NCI-H146 treated with DMSO at 0.1 percent for 48 hours (cell line): ENCODE measurements around the gene SLC25A34.

Experiments
- DNase-seq: peaks from one replicate; lab custom pipeline; 2025; ENCODE audit not compliant: unreplicated experiment; lab: John Stamatoyannopoulos, UW

SLC25A34 gene

DNA sequence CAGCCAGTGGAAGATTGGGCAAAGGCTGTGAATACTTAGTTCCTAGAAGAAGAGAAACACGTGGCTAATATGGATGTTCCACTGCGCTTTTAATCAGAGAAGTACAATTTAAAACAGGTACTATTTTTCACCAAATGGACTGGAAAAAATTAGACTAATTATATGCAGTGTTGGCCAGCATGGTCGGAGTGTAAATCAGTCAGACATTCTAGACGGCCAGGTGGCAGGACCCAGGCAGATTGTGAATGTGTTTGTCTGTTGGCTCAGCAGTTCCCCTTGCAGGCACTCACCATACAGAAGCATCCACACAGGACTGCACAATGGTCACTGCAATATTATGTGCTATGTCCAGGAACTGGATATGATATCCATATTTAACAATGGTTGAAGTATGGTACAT, 23.9 kb upstream of the SLC25A34 start:
- DNase-seq: no peak

DNA sequence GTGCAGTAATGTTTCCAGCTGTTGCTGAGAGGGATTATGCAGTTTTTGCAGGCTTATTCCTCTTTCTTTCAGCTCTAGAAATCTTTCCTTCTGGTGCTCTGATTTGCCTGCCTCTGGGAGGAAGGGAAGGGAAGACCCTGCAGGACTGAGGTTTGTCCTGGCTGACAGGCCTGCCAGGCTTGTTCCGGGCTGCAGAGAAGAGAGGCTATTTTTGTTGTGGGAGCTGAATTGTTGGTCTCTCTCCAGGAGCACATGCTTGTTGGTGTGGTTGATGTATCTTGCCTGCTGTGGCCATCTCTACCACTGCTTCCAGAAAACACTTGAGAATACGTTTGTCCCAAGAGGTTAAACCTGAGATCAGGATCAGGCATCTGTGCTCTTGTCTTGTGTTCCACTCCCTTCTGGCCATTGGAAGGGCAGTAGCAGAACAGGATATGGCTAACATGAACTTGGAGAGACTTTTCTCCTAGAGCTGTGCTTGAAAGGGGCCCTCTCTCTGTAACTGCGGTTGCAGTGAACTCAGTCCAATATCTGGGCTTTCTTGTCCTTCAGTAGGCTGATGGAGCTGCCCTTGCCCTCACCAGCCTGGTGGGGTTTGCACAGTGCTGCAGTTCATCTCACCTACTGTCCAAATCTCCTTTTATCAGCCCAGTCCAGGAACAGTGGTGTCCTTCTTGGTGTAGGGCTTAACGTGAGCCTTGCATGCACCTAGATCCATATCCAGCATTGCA, 21.5 kb upstream of the SLC25A34 start:
- no peak for DNase-seq

DNA sequence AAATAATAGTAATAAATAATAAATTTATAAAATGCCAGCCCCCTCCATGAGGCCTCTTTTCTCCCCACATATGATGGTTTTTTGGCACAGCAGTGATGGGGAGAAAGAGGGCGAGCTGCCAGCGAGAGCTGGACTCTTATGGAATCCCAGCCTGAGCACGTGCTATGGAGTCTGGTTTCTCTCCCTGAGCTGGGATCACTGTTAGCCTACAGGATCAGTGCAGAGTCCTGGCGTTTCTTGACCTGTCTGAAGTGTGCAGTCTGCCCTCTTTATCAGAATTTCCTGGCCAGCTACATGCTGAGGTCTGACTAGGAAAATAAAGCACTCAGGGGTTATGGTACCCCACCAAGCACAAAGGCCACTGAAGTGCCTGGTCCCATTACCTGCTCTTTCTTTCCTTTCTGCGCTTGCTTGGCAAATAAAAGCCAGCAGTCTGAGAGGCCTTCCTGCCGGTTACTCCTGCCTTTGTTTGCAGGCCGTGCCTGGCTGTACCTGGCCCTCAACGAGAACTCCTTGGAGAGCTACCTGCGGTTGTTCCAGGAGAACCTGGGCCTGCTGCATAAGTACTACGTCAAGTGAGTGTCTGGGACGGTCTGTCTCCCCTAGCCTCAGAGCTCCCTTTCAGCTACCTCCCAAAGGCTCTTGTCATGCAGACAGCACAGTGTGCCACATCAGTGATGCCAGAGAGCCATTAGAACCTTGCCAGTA, 18.5 kb upstream of the SLC25A34 start:
- no peak for DNase-seq

DNA sequence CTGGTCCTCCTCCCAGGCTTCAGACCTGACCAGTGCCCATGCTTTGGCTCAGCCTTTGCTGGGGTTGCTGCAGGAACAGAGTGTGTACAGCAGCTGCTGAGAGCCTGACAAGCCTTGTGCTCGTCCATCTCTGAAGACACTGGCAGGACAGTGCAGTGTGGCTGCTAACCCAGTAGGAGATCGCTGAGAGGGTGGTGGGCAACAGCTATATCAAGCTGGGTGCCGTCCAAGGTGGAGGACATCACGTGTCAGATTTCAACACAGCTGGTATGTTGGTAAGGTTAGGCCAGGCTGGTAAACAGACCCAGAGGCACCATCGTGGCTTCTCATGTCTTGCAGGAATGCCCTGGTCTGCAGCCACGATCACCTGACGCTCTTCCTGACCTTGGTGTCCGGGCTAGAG, 17.9 kb upstream of the SLC25A34 start:
- no peak for DNase-seq

DNA sequence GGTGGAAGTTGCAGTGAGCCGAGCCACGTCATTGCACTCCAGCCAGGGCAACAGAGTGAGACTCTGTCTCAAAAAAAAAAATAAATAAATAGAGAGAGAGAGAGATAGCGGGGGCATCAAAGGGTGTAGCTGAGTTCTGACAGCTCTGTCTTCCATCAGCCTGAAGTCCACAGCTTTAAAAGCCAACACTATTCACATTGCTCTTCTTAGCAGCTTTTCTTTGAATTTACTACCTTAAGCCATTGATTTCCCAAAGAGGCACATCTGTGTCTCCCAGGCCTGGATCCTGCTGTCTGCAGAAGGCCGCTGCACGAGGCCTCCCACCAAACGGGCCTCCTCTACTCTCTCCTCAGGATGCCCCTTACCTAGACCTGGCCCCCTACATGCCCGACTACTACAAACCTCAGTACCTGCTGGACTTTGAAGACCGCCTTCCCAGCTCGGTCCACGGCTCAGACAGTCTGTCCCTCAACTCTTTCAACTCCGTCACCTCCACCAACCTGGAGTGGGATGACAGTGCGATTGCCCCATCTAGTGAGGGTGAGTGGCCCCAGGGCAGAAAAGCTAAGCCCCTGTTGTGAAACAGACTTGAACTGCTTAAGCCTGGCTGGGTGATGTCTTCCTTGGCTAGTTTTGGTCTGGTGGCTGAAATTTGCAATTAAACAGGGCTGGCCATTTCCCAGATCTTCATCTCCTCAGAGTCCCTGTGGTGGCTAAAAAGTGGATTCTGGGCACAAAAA, 16.5 kb upstream of the SLC25A34 start:
- DNase-seq: no peak

DNA sequence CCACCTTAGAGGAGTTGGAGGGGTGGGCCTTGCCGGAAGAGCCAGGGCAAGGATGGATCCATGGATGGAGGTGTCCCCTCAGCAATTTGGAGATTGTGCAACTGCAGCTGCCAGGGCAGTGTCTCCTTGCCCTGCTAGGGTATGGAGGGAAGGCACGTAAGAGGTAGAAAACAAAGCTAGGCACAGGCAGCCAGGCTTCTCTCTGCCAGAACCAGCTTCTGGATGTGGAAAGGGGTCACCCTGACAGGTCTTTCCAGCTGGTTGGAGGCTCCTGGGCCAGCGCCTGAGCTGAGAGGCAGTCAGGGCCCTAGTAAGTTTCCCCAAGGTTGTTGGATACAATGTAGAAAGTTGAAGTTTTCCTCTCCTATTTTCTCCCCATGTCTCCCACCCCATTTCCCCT, 15.2 kb upstream of the SLC25A34 start:
- no peak for DNase-seq

DNA sequence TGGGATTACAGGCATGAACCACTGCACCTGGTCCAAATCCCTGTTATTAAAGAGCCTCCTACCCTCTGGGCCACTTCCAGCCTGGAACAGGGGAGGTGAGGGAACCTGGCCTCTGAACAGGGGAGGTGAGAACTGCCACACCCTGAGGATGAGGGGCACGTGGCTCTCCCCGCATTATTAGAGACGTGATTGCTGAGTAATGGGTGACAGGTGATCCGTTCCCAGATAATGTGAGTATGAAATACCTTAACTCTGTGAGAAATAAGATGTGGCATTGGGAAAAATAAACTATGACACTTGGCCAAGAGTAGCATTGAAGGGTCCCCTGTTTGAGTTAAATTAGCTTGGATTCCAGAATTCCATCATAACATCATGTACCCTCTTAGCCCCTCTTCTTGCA, 13.6 kb upstream of the SLC25A34 start:
- no peak for DNase-seq

DNA sequence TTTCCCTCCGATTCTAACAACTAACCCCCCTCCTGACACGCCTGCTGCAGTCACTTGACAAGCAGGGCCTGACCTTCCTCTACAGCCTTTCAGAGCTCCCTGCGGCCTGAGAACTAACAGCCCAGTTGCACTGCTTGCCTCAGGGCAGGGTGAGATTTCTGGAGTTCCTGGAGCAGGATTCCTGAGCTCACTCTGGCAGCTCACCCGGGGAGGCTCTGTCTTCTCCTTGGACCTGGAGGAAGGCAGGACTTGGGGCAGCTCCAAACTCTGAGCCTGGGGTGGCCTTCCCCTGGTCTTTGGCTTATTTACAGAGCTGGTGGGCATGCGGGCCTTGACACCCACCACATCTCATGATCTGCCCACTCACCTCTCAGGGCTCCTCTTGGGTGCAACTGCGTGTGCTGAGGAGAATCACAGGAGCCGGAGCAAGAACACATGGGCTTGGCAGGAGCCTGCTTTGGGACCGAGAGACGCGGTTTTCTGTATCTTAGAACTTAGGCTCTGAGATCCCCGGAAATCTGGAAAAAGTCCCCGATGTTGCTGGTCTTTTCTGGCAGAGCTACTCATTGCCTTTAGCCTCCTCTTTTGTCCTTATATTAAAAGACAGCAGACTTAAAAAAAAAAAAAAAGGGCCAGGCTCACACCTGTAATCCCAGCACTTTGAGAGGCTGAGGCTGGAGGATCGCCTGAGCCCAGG, 13.1 kb upstream of the SLC25A34 start:
- DNase-seq: no peak

DNA sequence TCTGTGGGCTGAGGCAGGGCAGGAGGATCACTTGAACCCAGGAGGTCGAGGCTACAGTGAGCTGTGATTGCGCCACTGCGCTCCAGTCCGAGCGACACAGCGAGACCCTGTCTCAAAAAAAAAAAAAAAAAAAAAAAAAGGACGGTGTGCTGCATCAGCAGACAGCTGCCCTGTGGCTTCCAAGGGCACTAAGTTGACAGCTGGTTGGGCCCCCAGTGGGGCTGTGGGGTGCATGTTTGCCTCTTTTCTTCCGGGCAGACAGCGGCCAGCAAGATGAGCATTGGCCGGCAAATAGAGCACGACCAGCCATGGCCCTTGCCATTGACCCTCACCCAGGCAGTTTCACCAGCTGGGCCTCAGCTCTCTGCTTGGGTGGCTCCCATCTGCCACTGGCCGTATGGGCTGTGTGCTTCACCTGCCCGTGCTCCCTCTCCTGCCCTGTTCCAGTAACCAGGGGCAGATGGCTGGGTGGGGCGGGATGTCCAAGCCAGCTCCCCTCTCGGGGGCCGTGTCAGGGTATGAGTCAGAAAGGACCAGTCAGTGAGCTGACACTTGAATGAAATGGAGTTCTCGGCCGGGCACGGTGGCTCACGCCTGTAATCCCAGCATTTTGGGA, 12.3 kb upstream of the SLC25A34 start:
- no peak for DNase-seq

DNA sequence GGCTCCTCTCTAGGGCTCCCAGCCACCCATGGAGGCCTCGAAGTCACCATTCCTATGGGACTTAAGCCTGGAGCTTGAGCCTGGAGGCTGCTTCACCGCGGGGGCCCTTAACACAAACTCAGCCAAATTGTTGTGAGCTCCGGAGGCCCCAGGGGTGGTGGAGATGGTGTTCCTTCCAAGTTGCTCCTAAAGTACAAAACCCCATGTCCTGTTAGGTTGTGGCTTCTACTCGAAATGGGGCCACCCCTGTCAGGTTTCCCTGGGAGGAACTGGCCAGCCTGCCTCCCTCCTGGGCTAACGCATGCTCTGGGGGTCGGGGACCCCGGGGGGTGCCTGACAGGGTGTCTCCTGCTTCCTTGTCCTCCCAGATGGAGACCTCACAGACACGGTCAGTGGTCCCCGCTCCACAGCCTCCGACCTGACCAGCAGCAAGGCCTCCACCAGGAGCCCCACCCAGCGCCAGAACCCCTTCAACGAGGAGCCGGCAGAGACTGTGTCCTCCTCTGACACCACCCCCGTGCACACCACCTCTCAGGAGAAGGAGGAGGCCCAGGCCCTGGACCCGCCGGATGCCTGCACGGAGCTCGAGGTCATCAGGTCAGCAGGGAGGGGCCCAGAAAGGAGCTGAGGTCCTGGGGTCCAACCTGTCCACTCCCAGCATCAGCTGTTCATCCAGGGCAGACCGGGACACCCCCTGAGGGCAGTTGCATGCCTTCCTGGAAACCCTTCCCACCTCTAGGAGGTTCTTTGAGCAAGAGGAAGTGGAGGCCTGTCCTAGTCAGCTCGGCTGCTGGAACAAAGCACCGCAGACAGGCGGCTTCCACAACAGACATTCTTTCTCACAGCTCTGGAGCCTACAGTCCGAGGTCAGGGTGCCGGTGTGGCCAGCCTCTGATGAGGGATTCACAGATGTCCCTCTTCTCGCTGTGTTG, 10.8 kb upstream of the SLC25A34 start:
- DNase-seq: no peak

DNA sequence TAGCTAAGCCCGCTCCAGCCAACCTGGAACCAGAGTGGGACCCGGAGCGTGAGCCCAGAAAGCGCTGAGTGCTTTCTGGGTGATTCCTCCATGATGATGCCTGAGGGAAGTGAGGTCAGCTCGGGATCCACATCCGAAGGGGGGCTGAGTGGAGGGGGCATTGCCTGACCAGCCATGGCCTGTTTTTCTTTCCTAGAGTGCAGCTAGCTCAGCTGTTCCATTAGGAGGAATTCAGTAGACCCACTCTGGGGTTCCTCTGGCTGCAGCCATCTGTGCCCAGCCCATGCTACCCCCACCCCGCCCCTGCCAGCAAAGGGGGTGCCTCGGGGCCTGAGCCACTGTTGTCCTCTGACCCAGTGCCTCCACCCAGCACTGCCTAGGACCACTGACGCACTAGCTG, 9.6 kb upstream of the SLC25A34 start:
- DNase-seq: no peak

DNA sequence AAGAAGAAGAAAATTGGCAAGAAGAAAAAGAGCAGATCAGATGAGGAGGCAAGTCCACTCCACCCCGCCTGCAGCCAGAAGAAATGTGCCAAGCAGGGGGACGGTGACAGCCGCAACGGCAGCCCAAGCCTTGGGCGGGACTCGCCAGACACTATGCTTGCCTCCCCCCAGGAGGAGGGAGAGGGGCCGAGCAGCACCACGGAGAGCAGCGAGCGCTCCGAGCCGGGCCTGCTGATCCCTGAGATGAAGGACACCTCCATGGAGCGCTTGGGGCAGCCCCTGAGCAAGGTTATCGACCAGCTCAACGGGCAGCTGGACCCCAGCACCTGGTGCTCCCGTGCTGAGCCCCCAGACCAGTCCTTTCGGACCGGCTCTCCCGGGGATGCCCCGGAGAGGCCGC, 9.0 kb upstream of the SLC25A34 start:
- DNase-seq: no peak

DNA sequence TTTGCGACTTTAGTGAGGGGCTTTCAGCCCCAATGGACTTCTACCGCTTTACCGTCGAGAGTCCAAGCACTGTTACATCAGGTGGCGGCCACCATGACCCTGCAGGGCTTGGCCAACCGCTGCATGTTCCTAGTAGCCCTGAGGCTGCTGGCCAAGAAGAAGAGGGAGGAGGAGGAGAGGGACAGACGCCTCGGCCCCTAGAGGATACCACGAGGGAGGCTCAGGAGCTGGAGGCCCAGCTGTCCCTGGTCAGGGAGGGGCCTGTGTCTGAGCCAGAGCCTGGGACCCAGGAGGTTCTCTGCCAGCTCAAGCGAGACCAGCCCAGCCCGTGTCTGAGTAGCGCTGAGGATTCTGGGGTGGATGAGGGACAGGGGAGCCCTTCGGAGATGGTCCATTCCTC, 8.6 kb upstream of the SLC25A34 start:
- DNase-seq: no peak

DNA sequence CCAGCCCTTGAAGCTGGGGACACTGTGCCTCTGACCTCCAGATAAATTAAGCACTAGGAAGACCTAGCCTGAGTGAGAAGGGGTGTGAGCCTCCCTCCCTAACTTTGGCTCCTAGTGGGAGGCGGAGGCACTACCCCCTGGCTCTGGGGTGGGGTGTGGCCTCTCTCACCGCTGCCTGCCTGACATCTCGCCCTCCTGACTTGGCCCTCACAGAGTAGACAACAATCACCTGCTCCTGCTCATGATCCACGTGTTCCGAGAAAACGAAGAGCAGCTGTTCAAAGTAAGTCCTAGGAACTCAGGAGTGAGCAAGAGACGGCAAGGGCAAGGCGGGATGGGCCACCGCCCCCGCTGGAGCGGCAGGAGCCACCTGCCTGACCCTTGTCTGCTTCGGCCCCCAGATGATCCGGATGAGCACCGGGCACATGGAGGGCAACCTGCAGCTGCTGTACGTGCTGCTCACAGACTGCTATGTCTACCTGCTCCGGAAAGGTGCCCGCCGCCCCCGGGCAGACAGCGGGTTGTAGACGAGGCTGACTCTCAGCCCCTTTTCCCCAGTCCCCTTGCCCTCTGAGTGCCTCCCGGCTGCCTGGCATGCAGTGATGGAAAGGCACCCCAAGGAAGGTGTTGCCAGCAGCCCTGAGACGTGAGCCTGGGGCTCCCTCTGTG, 8.1 kb upstream of the SLC25A34 start:
- DNase-seq: no peak

DNA sequence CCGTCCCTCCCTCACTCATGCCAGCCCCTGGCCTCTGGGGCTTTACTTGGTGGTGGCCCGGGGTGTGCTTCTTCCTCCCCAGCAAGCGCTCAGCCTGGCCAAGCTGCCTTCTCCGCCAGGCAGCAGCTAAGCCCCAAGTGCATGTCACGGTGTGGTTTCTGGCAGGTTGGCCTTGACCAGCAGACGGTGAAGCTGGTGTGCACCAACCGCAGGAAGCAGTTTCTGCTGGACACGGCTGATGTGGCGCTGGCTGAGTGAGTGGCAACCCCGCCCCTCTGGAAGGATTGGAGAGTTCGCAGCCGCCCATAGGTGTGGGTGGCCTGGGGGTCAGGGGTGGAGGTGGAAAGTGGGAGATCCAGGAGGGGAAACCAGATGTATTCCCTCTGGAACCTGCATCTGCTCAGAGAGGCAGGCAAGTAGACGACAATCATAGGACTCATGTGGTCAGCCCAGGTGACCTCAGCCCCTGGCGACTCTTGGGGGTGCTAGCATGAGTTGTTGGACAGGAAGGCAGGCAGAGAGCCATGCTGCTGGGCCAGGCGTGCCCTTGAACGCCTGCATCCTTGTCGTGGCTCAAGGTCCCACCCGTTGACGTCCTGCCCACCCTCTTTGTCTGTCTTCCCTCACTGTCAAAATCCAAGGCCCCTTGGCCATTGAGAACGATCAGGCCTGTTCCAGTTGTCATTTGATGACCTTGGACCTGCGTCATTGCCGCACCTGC, 7.0 kb upstream of the SLC25A34 start:
- DNase-seq: no peak

DNA sequence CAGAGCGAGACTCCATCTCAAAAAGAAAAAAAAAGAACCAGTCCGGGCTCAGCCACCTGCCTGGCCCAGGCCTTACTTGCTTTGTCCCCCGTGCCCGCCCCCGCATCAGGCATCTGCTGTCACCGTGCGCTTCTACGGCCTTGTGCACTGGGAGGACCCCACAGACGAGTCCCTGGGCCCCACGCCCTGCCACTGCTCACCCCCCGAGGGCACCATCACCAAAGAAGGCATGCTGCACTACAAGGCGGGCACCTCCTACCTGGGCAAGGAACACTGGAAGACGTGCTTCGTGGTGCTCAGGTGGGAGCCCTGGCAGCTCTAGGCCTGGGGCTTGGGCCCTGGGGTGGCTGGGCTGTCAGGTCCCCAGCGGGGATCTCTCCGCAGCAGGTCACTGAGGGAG, 5.6 kb upstream of the SLC25A34 start:
- DNase-seq: no peak

DNA sequence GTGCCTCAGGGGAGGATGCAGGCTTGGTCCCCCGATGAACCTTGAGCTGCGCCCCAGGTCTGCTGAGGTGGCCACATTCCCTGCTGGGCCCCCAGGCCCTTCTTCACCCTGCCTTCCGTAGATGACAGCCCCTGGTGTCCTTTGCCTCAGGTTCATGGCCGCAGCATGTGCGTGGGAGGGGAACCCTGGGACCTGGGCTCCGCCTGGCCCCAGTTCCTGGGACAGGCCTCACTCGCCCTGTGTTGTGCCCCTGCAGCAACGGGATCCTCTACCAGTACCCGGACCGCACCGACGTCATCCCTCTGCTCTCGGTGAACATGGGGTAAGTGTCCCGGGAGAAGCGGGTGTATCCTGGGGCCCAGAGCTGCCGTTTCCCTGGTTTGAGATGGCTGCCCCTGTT, 5.1 kb upstream of the SLC25A34 start:
- no peak for DNase-seq

DNA sequence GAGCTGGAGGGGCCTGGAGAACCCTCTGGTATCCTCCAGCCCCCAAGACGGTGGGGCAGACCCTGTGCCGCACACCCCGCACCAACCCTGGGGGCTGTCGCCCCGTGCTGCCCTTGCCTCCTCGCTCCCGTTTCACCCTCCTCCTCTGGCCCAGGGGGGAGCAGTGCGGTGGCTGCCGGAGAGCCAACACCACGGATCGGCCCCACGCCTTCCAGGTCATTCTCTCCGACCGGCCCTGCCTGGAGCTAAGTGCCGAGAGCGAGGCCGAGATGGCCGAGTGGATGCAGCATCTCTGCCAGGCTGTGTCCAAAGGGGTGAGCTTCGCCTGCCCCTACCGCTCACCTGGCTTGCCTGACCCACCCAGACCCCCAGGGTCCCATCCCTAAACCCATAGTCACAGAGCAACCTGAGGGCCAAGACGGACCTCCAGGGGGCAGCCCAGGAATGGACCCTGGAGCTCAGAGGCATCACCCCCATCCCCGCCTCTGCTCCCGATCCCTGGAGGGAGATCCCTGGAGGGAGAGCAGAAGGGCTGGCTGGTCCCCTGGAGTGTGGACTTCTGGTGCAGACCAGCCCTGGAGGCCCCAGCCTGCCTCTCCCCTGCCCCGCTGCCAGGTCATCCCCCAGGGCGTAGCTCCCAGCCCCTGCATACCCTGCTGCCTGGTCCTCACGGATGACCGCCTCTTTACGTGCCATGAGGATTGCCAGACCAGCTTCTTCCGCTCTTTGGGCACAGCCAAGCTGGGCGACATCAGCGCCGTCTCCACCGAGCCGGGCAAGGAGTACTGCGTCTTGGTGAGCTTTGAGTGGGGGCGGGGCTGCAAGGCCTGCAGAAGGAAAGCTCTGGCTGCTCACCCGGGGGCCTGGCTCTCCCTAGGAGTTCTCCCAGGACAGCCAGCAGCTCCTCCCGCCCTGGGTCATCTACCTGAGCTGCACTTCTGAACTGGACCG, 4.0 kb upstream of the SLC25A34 start:
- no peak for DNase-seq
